Measurements from ENCODE around the gene KCNK18.

GRCh38 chr10:117175215-117175900 lies 21.9 kb upstream of the KCNK18 start:
- TF ChIP-seq EZH2 (IDR thresholded peaks at IDR 0.05; ENCODE audit: low read depth): no peak
- TF ChIP-seq CTCF (conservative IDR thresholded peaks at IDR 0.05): no peak
